Measurements from ENCODE around the gene ANXA2.

- TF ChIP-seq CTCF (IDR thresholded peaks at IDR 0.05) (no peak), POLR2A (IDR thresholded peaks at IDR 0.05) (no peak)
These were observed 45.3 kb downstream of the ANXA2 start for GRCh38 chr15:60352525-60352924.
